Stimulated activated CD8-positive, alpha-beta memory T cell treated with anti-CD3 and anti-CD28 coated beads, Interleukin-2, amount 100 ng/mL, for 1 hour (primary cell): ENCODE results near the gene MALRD1.

Experiments used
- DNase-seq, 2 donors: peaks; one replicate each; pipeline ENCODE4 v3.0.0-alpha.2; 2020; ENCODE audit warnings: low read depth in 2 of 2

MALRD1 gene

DNA sequence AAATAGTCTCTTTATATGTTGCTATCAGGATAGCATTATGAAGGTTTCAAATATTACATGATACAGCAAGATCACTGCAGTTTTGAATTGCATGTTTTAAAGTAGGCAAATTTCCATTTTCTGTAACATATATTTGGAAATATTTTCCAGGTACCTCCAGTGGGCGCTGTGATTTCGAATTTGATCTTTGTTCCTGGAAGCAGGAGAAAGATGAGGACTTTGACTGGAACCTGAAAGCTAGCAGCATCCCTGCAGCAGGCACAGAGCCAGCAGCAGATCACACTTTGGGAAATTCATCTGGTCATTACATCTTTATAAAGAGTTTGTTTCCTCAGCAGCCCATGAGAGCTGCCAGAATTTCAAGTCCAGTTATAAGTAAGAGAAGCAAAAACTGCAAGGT, 299.0 kb downstream of the MALRD1 start:
- no peak for DNase-seq

- DNase-seq: no peak
Measured at GRCh38 chr10:19367176-19367575, 318.6 kb downstream of the MALRD1 start.

DNA sequence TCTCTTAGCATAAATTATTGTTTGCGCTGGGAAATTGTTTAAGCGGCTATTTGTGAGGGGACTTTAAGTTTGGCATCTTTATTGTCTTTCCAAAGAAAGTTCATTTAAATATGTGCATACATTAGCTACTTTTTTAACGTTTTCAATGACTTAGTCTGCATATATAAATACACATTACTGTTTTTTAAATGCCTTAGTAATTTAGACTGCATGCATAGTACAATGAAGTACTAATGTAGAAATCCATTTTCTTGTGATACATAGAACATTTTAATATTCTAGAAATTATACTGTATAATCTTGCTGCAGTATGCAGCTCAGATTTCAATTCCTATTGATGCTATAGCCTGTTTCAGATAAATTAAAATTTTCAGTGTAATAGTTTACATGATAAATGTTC, 325.4 kb downstream of the MALRD1 start:
- DNase-seq: no peak

DNA sequence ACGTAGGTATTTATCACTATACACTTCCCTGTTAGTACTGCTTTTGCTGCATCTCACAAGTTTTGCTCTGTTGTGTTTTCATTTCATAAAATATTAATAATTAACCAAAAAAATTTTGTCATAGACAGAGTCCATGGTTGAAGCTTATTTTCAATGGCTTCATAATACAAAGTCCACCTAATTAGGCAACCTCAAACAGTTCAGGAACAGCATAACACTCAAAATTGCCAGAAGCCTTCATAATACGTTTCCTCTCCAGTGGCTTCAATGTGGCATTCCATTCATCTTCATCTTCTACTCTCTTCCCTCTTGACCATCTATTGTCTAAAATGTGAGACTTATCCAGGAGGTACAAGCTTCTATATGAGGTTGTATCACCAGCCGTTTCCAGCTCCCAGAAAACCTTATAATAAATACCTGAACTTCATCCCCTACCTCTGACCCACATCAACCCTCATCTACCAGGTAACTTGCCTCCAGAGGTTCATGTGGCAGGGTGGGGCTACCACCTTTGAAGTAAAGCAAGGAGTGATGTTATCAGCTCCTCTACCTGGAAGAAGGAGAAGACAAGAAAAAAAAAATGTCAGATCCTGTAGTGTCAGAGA, 337.3 kb downstream of the MALRD1 start:
- no peak for DNase-seq

DNA sequence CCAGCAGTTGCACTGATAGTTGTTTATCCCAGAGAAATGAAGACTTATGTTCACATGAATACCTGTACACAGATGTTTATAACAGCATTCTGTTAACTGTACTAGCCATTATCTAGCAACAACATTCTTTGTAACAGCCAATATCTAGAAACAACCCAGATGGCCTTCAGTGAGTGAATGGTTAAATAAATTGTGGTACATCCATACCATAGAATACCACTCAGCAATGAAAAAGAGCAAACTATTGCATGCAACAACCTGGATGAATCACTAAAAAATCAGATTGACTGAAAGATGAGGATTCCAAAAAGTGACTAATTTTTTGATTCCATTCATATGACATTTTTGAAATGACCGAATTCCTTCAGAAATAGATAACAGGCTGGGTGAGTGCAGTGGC, 360.3 kb downstream of the MALRD1 start:
- DNase-seq: no peak

- DNase-seq: no peak
Measured at GRCh38 chr10:19411119-19411518, 362.5 kb downstream of the MALRD1 start.

GRCh38 chr10:19412531-19412930, 363.9 kb downstream of the MALRD1 start:
- DNase-seq: no peak

- no peak for DNase-seq
Measured at GRCh38 chr10:19416164-19416563, 367.6 kb downstream of the MALRD1 start.

DNA sequence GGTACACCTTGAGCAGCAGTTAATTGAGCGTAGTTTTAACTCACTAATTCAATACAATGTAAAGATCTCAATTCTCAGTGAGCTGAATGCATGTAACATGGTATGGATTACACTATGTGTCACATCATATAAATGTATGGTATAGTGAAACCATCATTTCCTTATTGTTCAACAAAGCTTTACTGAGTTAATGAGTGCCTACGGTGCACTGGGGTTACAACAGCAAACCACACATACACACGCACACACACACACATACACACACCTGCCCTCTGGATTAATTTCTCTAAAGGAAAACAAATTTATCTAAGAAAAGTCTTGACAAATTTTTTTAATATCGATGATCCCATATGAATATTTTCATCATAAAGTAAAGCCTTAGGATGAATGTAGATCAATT, 369.1 kb downstream of the MALRD1 start:
- no peak for DNase-seq

DNA sequence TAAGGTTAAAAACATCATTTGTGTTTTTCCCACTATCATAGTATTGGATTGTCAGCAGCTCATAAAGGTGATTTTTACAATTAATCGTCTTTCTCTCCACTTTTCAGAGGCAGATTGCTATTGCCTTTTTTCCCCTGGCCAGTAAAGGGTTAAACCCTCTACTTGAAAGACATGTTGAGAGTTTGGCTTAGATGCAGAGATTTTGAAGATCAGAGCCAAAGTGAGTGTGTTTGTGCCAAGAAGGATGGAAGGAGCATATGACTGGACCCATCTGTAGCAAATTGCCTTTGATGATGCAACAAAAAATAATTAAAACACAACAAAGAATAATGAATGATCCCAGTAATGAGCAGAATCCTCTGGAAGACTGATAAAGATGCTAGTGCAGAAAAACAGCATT, 373.1 kb downstream of the MALRD1 start:
- DNase-seq: no peak

- no peak for DNase-seq
Measured at GRCh38 chr10:19426034-19426433, 377.4 kb downstream of the MALRD1 start.

- DNase-seq: no peak
Measured at GRCh38 chr10:19431622-19432351, 383.2 kb downstream of the MALRD1 start.

GRCh38 chr10:19449860-19450259, 401.3 kb downstream of the MALRD1 start:
- no peak for DNase-seq

- DNase-seq: no peak
Measured at GRCh38 chr10:19451356-19451755, 402.8 kb downstream of the MALRD1 start.

DNA sequence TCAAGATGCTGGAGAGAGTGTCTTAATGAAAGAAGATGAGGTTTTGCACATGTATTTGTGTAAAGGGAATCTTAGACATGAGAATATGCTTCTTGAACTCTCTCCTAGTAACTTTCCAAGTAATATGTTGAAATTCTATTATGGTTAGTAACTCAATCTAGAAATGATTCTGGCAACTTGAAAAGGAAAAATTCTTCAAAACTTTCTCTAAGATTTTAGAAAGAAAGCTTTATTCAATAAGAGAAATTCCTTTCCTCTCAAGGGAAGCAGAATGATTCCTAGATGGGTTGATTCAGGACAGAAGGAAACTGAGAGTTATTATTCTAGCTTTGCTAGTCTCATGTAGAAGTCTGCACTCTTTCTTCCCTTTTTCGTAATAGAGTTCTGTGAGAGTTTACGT, 403.3 kb downstream of the MALRD1 start:
- no peak for DNase-seq

DNA sequence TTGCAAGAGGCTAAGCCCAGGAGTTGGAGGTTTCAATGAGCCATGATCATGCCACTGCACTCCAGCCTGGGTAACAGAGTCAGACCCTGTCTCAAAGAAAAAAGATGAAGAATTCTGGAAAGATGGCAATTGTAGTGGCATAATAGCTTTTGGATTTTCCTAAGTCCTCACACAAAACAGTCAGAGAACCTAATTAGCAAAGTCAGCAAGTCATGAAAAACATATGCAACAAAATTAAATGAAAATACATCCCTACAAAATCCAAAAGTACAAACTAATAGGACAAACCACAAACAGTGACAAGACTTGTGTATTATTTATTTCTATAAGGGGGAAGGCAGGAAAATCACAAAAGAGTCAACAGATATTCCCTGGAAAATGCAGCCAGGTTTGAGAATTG, 405.4 kb downstream of the MALRD1 start:
- DNase-seq: no peak

GRCh38 chr10:19461588-19461987, 413.0 kb downstream of the MALRD1 start:
- DNase-seq: no peak

DNA sequence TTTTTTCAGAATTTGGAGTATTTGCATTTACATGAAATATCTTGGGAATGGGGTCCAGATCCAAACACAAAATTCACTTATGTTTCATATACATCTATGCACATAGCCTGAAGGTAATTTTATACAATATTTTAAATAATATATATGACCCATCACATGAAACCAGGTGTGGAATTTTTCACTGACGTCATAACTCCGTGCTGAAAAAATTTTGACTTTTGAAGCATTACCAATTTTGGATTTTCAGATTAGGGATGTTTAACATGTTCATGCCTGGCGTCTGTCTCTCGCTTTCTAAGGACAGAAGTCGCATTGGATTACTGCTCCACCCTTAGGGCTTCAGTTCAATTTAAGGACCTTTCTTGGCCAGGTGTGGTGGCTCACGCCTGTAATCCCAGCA, 418.1 kb downstream of the MALRD1 start:
- no peak for DNase-seq

DNA sequence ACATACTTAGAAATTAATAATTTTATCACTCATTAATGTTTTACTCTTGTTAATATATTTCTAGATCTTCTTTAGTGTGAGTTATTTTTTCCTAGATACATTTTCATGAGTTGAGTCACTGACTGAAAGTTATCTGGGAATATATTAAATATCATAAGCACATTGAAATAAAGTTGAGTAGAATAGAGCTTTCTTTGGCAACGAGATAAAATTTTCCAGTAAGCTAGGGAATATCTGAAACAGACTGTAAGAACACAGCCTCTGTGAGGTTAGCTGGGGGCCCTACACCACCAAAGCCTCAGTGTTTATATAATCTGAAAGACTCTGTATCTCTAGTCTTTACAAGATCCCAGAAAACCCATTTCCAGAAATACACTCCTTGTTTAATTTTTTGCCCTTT, 419.8 kb downstream of the MALRD1 start:
- no peak for DNase-seq

- DNase-seq: no peak
Measured at GRCh38 chr10:19469521-19469920, 420.9 kb downstream of the MALRD1 start.

GRCh38 chr10:19479854-19480253, 431.3 kb downstream of the MALRD1 start:
- DNase-seq: no peak

- DNase-seq: no peak
Measured at GRCh38 chr10:19480353-19480752, 431.8 kb downstream of the MALRD1 start.

DNA sequence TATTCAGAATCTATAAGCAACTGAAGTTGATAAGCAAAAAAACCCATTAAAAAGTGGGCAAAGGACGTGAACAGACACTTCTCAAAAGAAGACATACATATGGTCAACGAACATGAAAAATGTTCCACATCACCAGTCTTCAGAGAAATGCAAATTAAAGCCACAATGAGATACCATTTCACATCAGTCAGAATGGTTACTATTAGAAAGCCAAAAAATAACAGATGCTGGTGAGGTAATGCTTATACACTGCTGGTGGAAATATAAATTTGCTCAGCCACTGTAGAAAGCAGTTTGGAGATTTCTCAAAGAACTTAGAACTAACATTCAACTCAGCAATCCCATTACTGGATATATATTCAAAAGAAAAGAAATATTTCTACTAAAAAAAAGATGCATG, 434.8 kb downstream of the MALRD1 start:
- no peak for DNase-seq
